GM12878 (cell line): ENCODE measurements around the gene MASP1. TPM values are rescaled to one million over a fixed set of nuclear protein-coding genes. Genes with fewer than 3 reads are reported as not detected.

Experiments
- ATAC-seq: fragments of 200-7000 bp; cut with Tn5 transposase; 3 replicates; pipeline ENCODE4 v1.9.1; 2020; ENCODE audit warnings: mild to moderate bottlenecking, moderate library complexity
- BruUV-seq: library from RNA; stranded (reverse); fragments of 400-500 nt; replicated peaks from 2 replicates; lab custom pipeline; 2021; lab: Mats Ljungman, UMichigan
- CTCF ChIA-PET: fragments of 300-600 bp; sonication (Branson Sonifier 250); formaldehyde crosslinking; extraction: SDS; loops from one replicate; lab custom pipeline; 2021; ENCODE audit warnings: inconsistent platforms; lab: Yijun Ruan, JAX
- POLR2A ChIA-PET: fragments of 350-600 bp; formaldehyde crosslinking; extraction: SDS; loops from one replicate; lab custom pipeline; 2021; ENCODE audit warnings: inconsistent platforms; lab: Charles Lee
- RAD21 ChIA-PET: fragments of 300-600 bp; sonication (Branson Sonifier 250); formaldehyde crosslinking; loops from one replicate; lab custom pipeline; 2023; ENCODE audit warnings: antibody characterized with exemption; ENCODE audit not compliant: unreplicated experiment; lab: Charles Lee
- SMC1A ChIA-PET: fragments of 300-600 bp; sonication (Branson Sonifier 250); formaldehyde crosslinking; loops from one replicate; lab custom pipeline; 2023; ENCODE audit not compliant: unreplicated experiment, uncharacterized antibody; lab: Charles Lee
- DNase-seq: peaks from one replicate; pipeline ENCODE4 v3.0.0-alpha.2; 2011; ENCODE audit warnings: low read depth, low spot score
- FAIRE-seq: peaks from 3 replicates; lab custom pipeline; 2011; peaks lifted over from hg19 to GRCh38; lab: Jason Lieb, UNC
- H2AFZ ChIP-seq: 2 replicates; pipeline ENCODE4 v1.6.0; 2011; ENCODE audit warnings: low read depth, low read length, control low read depth; ENCODE audit not compliant: control insufficient read depth
- H3K27ac ChIP-seq: 2 replicates; pipeline ENCODE4 v1.5.1; 2011; ENCODE audit warnings: control low read depth; ENCODE audit not compliant: control insufficient read depth, insufficient read depth
- H3K27me3 ChIP-seq, 2 experiments: replicated peaks in 1 of 2; 2 replicates each; pipeline versions ENCODE4 v1.6.0 to v1.6.1; 2011; ENCODE audit warnings: low read length in 1 of 2; ENCODE audit not compliant: control insufficient read depth in 2 of 2, insufficient read depth in 2 of 2
- H3K36me3 ChIP-seq, 2 experiments: 2 replicates each; pipeline ENCODE4 v1.5.1; 2011; ENCODE audit warnings: low read length in 1 of 2; ENCODE audit not compliant: control insufficient read depth in 2 of 2, insufficient read depth in 2 of 2
- H3K4me1 ChIP-seq: 2 replicates; pipeline ENCODE4 v1.6.1; 2011; ENCODE audit warnings: mild to moderate bottlenecking, low read length, moderate library complexity, mixed read lengths; ENCODE audit not compliant: control insufficient read depth, insufficient read depth
- H3K4me2 ChIP-seq: 2 replicates; pipeline ENCODE4 v1.6.0; 2011; ENCODE audit warnings: control low read depth; ENCODE audit not compliant: control insufficient read depth, insufficient read depth
- H3K4me3 ChIP-seq: fragments of 200-600 bp; sonication (generic); 2 replicates; pipeline ENCODE4 v1.5.1; 2016
- H3K79me2 ChIP-seq: 2 replicates; pipeline ENCODE4 v1.6.0; 2011; ENCODE audit warnings: low read length; ENCODE audit not compliant: control insufficient read depth, insufficient read depth
- H3K9ac ChIP-seq: 2 replicates; pipeline ENCODE4 v1.8.0; 2011; ENCODE audit warnings: low read length, control low read depth, mixed read lengths; ENCODE audit not compliant: control insufficient read depth, insufficient read depth
- H3K9me3 ChIP-seq: replicated peaks from 3 replicates; pipeline ENCODE4 v1.5.1; 2011; ENCODE audit warnings: mild to moderate bottlenecking, low read length; ENCODE audit not compliant: control insufficient read depth, insufficient read depth
- H4K20me1 ChIP-seq: 2 replicates; pipeline ENCODE4 v1.6.0; 2011; ENCODE audit not compliant: control insufficient read depth, insufficient read depth
- CBX3 ChIP-seq: fragments of 200-600 bp; sonication (generic); IDR thresholded peaks from 2 replicates; pipeline ENCODE4 v1.6.1; 2016; ENCODE audit warnings: low read depth, borderline replicate concordance
- E2F4 ChIP-seq: IDR thresholded peaks from 2 replicates; pipeline ENCODE4 v1.6.1; 2012; ENCODE audit warnings: low read depth, low read length, improper control_type of control experiment
- KAT2A ChIP-seq: conservative IDR thresholded peaks from 2 replicates; pipeline ENCODE4 v1.6.1; 2011; ENCODE audit warnings: low read depth, low read length; ENCODE audit not compliant: control insufficient read depth
- MAX ChIP-seq: IDR thresholded peaks from 2 replicates; pipeline ENCODE4 v1.6.1; 2012; ENCODE audit warnings: low read depth, low read length, improper control_type of control experiment
- MEF2A ChIP-seq: IDR thresholded peaks from 2 replicates; pipeline ENCODE4 v1.6.1; 2011; ENCODE audit warnings: low read depth, mild to moderate bottlenecking, low read length, moderate library complexity; ENCODE audit not compliant: insufficient read depth
- MXI1 ChIP-seq: fragments of 150-350 bp; IDR thresholded peaks from 2 replicates; pipeline ENCODE4 v1.6.1; 2011; ENCODE audit warnings: low read depth, mild to moderate bottlenecking, inconsistent platforms, low read length, improper control_type of control experiment
- POLR2AphosphoS5 ChIP-seq: IDR thresholded peaks from 2 replicates; pipeline ENCODE4 v1.6.1; 2011; ENCODE audit warnings: mild to moderate bottlenecking, low read length, inconsistent platforms
- RB1 ChIP-seq: fragments of 450-650 bp; formaldehyde crosslinking; IDR thresholded peaks from 2 replicates; pipeline ENCODE4 v1.6.1; 2017; ENCODE audit warnings: mild to moderate bottlenecking, borderline replicate concordance
- RELB ChIP-seq: fragments of 450-650 bp; IDR thresholded peaks from 2 replicates; pipeline ENCODE4 v1.6.1; 2017; ENCODE audit warnings: low read depth, mild to moderate bottlenecking, moderate library complexity
- RFX5 ChIP-seq: IDR thresholded peaks from 2 replicates; pipeline ENCODE4 v1.6.1; 2011; ENCODE audit warnings: low read depth, low read length, improper control_type of control experiment
- SMAD5 ChIP-seq: IDR thresholded peaks from 2 replicates; pipeline ENCODE4 v1.6.1; 2016; ENCODE audit warnings: antibody characterized with exemption, low read depth
- STAT3 ChIP-seq: IDR thresholded peaks from 2 replicates; pipeline ENCODE4 v1.6.1; 2011; ENCODE audit warnings: low read depth, low read length, improper control_type of control experiment
- TCF3 ChIP-seq: IDR thresholded peaks from 2 replicates; pipeline ENCODE4 v1.6.1; 2012; ENCODE audit warnings: low read depth, mild to moderate bottlenecking, low read length, borderline replicate concordance; ENCODE audit not compliant: insufficient read depth
- ZNF274 ChIP-seq: IDR thresholded peaks from one replicate; pipeline ENCODE4 v1.8.0; 2011; ENCODE audit not compliant: insufficient read length, insufficient read depth
- ZNF622 ChIP-seq: fragments of 450-650 bp; IDR thresholded peaks from 2 replicates; pipeline ENCODE4 v1.6.1; 2017; ENCODE audit warnings: mild to moderate bottlenecking, inconsistent platforms
- WGBS: methylation state at CpG from one replicate; pipeline ENCODE4 v1.1.6; 2016; ENCODE audit warnings: low lambda C conversion rate; ENCODE audit not compliant: insufficient replicate concordance, insufficient coverage; ENCODE audit errors: missing lambda C conversion rate; 5-methylcytosine and 5-hydroxymethylcytosine counted together
- in situ Hi-C: fragments of 300-500 bp; cut with MboI; formaldehyde crosslinking; loops from 9 replicates; pipeline ENCODE4 v1.14.3; 2018; ENCODE audit warnings: mixed read lengths
- intact Hi-C: fragments of 100-400 bp; cut with micrococcal nuclease; formaldehyde crosslinking; loops from one replicate; pipeline ENCODE4 v1.14.2; 2022; ENCODE audit not compliant: unreplicated experiment
- polyA plus RNA-seq, 11 experiments: library from polyadenylated mRNA; depleted of rRNA in 4 of 11; unstranded in 6 of 11; stranded (reverse) in 5 of 11; fragments of >200 nt; fragmentation: Nextera tagmentation in 4 of 11; fragmentation: Illumina TruSeq in 1 of 11; extraction: Ambion mirVana in 4 of 11; extraction: Trizol in 1 of 11; gene quantifications; 1 replicate in 1 of 11; 2 replicates in 10 of 11; pipeline versions ENCODE4 v1.2.1 to v1.2.3, GENCODE V29; 2011 to 2016; ENCODE audit warnings: inconsistent platforms in 2 of 11, missing spikeins in 2 of 11, low read depth in 1 of 11
- total RNA-seq, 4 experiments: library from RNA; depleted of rRNA in 3 of 4; stranded (reverse); fragments of >200 nt in 3 of 4; fragmentation: Illumina TruSeq in 1 of 4; extraction: Trizol in 1 of 4; gene quantifications; 2 replicates each; pipeline versions ENCODE4 v1.2.1 to v1.2.3, GENCODE V29; 2013 to 2021

The MASP1 gene
- total and polyA plus RNA-seq, 10 of the 15 experiments (the other 5 are each of a cell fraction or from before 2014, with no cell fraction given): 0.05 TPM; not detected in 9

GRCh38 chr3:187261541-187261969 is 30.0 kb downstream of the MASP1 start:
- ChIA-PET RAD21 (no interaction called here), SMC1A (no interaction called here), POLR2A (no interaction called here), CTCF (no interaction called here)
- no peak for FAIRE-seq
- no peaks in the 10 kb centered on the region for H3K36me3 ChIP-seq
- no peak overlapping the region for H3K4me3 ChIP-seq
- in situ Hi-C loops (no loop called here), intact Hi-C loops (no loop called here)
- no peaks in the 10 kb centered on the region for H3K4me1 ChIP-seq
- no peak overlapping the region for H2AFZ ChIP-seq
- H3K79me2 ChIP-seq: no peaks in the 10 kb centered on the region
- H3K27ac ChIP-seq: no peak overlapping the region
- no peaks in the 10 kb centered on the region for H3K9me3 ChIP-seq
- 52% methylated on average over 3 of the region's 3 CpGs for WGBS
- no TSS peak for BruUV-seq
- no peak for ATAC-seq
- no peaks in the 10 kb centered on the region for H4K20me1 ChIP-seq
- H3K9ac ChIP-seq: no peak overlapping the region
- no peak overlapping the region for H3K4me2 ChIP-seq
- no peak for TF ChIP-seq TCF3
- no peak for TF ChIP-seq POLR2AphosphoS5
- TF ChIP-seq ZNF274: no peak
- TF ChIP-seq MEF2A: no peak
- no peak for TF ChIP-seq MAX
- no peak for DNase-seq
- peaks cover 0 to 2% of the 10 kb centered on the region in 2 experiments for H3K27me3 ChIP-seq

GRCh38 chr3:187259171-187259570 is 32.4 kb downstream of the MASP1 start:
- FAIRE-seq (no peak), ATAC-seq (no peak), DNase-seq (no peak)
- Histone ChIP-seq H3K27me3 (peaks cover 0 to 4% of the 10 kb centered on the region in 2 experiments), H3K9ac (no peak overlapping the region), H3K4me3 (no peak overlapping the region), H4K20me1 (no peaks in the 10 kb centered on the region), H3K79me2 (no peaks in the 10 kb centered on the region), H3K4me1 (no peaks in the 10 kb centered on the region), H3K4me2 (no peak overlapping the region), H3K36me3 (no peaks in the 10 kb centered on the region), H2AFZ (no peak overlapping the region), H3K27ac (no peak overlapping the region), H3K9me3 (no peaks in the 10 kb centered on the region)
- ChIA-PET CTCF (no interaction called here), RAD21 (no interaction called here), POLR2A (no interaction called here), SMC1A (interaction anchor here (0.6 kb wide), 1 partner anchor 109 kb away, joined by 3 read pairs; no protein-coding TSS in a partner anchor)
- intact Hi-C loops (no loop called here), in situ Hi-C loops (no loop called here)
- WGBS: 0% methylated on average over 2 of the region's 2 CpGs
- BruUV-seq: no TSS peak
- TF ChIP-seq RFX5 (no peak), MXI1 (no peak), SMAD5 (no peak), CBX3 (no peak), STAT3 (no peak), ZNF622 (no peak), RB1 (no peak), KAT2A (no peak), RELB (no peak), E2F4 (no peak)
